ENCODE data around the gene ARG1.
"Not testable (repeated sequence)": the region's sequence is repeated elsewhere in the genome, so short reads cannot be mapped to it uniquely, and the experiment has no call there.

The ARG1 gene

GRCh38 chr6:131572686-131573415, at the start of gene ARG1:
Gene ARG1, plus strand, starts transcription at chr6:131573226. Its CDS starts 57 bp downstream, at chr6:131573283.
- no peak for DNase-seq

GRCh38 chr6:131523988-131524673, 48.9 kb upstream of the ARG1 start:
- DNase-seq, result no peak

- DNase-seq, result peak; percentile 10
Measured at GRCh38 chr6:131524695-131525336, 48.2 kb upstream of the ARG1 start.

- not testable (repeated sequence) for DNase-seq
Measured at GRCh38 chr6:131530936-131531335, 42.1 kb upstream of the ARG1 start.

DNA sequence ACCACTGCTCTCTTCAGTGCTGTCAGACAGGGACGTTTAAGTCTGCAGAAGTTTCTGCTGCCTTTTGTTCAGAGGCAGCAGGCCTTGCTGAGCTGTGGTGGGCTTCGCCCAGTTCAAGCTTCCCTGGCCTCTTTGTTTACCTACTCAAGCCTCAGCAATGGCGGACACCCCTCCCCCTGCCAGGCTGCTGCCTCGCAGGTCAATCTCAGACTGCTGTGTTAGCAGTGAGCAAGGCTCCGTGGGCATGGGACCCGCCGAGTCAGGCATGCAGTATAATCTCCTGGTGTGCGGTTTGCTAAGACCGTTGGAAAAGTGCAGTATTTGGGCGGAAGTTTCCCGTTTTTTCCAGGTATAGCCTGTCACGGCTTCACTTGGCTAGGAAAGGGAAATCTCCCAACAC, 41.3 kb upstream of the ARG1 start:
- DNase-seq, result not testable (repeated sequence)

GRCh38 chr6:131532580-131533039, 40.4 kb upstream of the ARG1 start:
- peak; percentile 57 for DNase-seq

DNA sequence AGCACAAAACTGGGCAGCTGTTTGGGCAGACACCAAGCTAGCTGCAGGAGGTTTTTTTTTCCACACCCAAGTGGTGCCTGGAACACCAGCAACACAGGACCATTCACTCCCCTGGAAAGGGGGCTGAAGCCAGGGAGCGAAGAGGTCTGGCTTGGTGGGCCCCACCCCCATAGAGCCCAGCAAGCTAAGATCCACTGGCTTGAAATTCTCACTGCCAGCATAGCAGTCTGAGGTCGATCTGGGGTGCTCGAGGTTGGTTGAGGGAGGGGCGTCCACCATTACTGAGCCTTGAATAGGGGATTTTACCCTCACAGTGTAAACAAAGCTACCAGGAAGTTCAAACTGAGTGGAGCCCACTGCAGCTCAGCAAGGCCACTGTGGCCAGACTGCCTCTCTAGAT, 34.4 kb upstream of the ARG1 start:
- DNase-seq, result not testable (repeated sequence)

- no peak for DNase-seq
Measured at GRCh38 chr6:131545317-131545716, 27.7 kb upstream of the ARG1 start.

GRCh38 chr6:131547488-131547887, 25.5 kb upstream of the ARG1 start:
- no peak for DNase-seq

DNA sequence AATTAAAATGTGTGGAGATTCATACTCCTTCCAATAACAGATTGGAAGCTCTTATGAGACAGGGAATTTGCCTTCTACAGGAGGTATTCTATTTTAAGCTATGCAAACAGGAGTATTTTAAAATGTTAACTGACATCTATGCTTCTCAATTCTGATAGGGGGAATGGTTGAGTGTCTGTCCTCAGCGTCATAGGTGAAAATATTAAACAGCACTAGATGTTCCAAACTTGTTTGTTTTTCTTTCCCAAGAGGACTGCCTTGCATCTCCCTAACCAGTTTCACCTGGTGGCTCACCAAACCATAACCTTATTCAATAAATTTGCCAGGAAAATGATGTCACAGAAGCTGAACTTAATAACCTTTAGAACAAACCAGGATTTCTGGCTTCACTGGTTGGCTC, 24.6 kb upstream of the ARG1 start:
- no peak for DNase-seq

DNA sequence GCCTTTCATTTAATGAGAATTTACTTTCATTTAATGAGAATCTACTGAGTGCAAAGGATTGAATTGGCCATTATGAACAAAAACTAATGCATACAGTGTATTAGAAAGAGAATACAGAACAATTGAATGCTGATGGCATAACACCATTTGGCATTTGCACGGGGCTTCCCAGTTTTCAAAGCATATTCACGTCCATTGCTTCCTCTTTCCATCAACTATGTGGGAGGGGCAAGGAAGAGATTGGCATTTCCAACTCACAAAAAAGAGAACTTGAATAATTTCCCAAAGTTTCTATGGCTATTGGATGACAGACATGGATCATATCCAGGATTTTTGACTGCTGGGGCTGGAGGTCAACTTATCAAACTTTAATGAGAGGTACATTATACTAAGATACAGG, 23.2 kb upstream of the ARG1 start:
- DNase-seq, result no peak

DNA sequence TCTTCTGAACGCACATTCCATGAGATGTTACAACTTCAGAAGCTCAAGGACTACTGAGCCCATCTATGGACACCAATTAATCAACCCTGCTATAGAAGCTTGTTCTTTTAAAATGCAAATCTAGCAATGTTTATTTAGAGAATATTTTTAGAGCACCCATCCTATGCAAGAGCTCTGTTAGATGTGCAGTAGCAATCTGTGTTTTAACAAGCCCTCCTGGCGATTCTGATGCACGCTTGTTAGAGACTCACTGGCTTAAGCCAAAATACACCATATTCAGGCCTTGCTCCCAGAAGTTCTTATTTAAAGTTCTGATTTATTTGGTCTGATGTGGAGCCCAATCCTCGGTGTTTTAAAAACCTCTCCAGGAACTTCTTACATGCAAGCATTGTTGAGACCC, 21.1 kb upstream of the ARG1 start:
- DNase-seq, result no peak

GRCh38 chr6:131552572-131552971, 20.5 kb upstream of the ARG1 start:
- no peak for DNase-seq

GRCh38 chr6:131555992-131556391, 17.0 kb upstream of the ARG1 start:
- DNase-seq, result no peak

- no peak for DNase-seq
Measured at GRCh38 chr6:131558922-131559321, 14.1 kb upstream of the ARG1 start.

- DNase-seq, result no peak
Measured at GRCh38 chr6:131561925-131562707, 10.9 kb upstream of the ARG1 start.

- DNase-seq, result no peak
Measured at GRCh38 chr6:131565056-131565455, 8.0 kb upstream of the ARG1 start.

GRCh38 chr6:131568726-131569125, 4.3 kb upstream of the ARG1 start:
- no peak for DNase-seq

- no peak for DNase-seq
Measured at GRCh38 chr6:131574133-131574532, 1.1 kb downstream of the ARG1 start.

DNA sequence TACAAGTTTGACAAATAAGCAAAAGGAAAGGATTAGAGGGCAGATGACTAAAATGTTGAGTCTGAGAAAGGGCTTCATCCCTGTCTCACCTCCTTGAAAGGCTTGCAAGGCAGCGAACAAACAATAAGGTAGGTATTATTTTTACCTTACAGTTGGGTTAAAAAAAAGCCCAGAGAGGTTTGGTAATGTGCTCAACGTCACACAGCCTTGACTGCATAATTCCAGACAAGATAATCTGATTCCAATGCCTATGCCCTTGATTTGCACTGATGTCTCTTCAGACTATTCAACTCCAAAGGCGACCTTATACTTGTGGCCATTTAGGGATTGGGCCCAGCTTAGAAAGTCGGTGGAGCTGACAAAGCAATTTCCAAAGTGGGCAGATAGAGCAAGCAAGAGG, 1.7 kb downstream of the ARG1 start:
- no peak for DNase-seq

DNA sequence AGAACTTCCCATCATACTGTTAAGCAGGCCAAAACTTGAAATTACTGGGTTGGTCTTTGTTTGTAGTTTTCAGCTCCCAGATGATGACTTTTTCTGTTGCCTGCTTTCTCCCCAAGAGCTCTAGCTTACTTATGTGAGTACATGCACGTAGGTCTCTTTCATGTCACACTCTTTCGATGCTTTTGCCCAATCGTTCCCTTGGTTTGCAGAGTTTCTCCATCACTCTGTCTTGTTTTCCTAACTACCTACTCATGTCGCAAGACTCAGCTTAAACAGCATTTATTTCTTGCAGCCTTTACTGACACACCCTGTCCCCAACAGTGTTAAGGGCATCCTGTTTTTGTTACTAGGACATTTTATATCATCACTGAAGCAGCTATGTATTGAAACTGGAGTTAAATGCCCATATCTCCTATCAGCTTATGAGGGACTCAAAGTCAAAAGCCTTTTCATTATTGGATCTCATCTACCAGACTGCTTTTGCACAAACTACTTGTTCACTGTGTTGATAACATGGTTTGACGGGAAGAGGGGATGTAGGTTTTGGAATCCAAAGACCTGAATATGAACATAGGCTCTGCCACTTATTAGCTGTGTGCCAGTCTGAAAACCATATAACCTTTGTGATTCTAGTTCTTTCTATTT, 2.9 kb downstream of the ARG1 start:
- DNase-seq, result no peak

DNA sequence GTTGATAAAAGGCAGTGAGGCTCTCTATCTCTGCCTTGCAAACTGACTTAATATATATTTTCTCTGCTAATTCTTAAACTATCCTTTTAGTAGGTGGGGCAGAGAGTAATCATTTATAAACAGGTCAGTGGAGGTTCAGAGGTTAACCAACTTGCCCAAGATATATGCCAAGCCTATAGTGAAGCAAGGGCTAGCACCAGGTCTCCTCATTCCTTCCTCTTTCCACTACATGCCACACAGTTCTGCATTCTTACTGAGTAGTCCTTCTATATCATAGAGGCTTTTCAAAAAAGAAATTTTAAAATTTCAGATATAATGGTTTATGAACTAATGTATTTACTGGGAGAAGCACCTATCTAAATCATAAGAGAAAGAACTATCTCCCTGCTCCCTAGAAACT, 8.5 kb downstream of the ARG1 start:
- no peak for DNase-seq

DNA sequence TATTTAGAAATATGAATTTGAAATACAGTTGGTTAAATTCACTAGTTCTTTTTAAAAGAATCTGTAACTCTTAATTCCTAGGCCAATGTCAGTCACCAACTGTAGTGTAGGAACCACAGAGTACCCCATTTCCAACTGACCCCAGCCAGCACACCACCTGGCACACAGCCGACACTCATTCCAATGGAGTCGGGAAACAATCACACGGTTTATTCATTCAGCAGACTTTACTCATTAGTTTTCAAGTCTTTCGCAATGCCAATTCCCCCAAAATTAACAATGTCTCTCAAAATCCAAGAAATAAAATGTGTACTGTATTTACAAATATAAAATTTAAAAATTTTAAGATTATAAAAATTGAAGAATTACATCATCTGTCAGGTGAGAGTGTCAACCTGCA, 13.5 kb downstream of the ARG1 start:
- DNase-seq, result no peak
